GM12875 (cell line): Measurements from ENCODE around the gene COL13A1.

Source experiments
- H3K4me3 ChIP-seq: one replicate; pipeline ENCODE4 v1.5.1; 2011; ENCODE audit warnings: low read depth, low read length, control low read depth
- TF ChIP-seq, protein P1 (sequence below): IDR thresholded peaks from 2 replicates; pipeline ENCODE4 v1.5.1; 2011; ENCODE audit warnings: low read depth, mild to moderate bottlenecking, control low read depth, inconsistent platforms, low read length, moderate library complexity, borderline replicate concordance; ENCODE audit not compliant: insufficient read depth

COL13A1 gene

DNA sequence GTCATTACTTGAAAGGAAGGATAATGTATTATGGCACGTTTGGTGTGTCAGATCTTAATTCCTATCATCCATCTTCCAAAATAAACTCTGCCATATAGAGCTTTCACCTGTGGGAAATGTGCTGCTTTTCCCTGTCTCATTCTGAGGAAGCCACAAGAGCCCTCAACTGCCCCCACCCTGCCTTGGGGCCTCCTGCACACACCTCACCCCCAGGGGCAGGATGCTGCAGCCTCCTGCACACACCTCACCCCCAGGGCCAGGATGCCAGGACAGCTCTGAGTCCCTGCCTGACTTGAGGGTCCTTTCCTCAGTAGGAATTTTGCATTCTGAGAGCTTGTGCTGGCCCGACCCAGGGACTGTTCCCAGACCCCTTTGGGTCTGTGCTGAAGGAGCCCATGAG, 67.1 kb downstream of the COL13A1 start:
- H3K4me3 ChIP-seq, result no peak overlapping the region
- TF ChIP-seq, protein P1, sequence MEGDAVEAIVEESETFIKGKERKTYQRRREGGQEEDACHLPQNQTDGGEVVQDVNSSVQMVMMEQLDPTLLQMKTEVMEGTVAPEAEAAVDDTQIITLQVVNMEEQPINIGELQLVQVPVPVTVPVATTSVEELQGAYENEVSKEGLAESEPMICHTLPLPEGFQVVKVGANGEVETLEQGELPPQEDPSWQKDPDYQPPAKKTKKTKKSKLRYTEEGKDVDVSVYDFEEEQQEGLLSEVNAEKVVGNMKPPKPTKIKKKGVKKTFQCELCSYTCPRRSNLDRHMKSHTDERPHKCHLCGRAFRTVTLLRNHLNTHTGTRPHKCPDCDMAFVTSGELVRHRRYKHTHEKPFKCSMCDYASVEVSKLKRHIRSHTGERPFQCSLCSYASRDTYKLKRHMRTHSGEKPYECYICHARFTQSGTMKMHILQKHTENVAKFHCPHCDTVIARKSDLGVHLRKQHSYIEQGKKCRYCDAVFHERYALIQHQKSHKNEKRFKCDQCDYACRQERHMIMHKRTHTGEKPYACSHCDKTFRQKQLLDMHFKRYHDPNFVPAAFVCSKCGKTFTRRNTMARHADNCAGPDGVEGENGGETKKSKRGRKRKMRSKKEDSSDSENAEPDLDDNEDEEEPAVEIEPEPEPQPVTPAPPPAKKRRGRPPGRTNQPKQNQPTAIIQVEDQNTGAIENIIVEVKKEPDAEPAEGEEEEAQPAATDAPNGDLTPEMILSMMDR, result no peak

DNA sequence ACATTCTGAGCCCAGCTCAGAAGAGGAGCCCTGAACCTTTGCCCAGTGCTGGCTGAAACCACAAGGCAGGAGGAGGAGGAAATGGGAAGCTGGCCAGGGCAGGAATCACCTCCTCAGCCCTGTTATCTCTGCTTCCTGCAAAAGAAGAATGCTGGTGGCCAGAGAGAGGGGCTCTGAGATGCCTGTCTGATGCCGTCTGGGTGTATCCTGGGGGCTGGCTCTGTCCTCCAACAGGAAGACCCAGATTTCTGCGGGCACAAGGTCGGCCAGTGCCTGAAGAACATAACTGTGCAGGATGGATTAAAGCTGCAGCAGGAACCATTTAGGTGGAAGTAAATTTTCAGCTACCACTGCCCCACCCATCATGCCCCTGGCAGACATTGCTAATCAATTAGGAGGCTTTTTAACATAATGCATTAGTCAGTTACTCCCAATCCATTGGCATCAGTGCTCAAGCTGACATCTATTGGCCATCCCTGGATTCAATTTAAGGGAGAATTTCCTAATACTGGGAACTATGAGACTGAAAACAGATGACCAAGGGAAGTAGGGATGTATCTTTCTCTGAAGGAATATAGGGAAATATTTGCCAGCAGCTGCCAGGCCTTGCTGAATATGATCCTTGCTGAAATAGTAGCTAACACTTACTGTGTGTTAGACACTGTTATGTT, 67.7 kb downstream of the COL13A1 start:
- TF ChIP-seq, protein P1, result no peak
- H3K4me3 ChIP-seq, result no peak overlapping the region

DNA sequence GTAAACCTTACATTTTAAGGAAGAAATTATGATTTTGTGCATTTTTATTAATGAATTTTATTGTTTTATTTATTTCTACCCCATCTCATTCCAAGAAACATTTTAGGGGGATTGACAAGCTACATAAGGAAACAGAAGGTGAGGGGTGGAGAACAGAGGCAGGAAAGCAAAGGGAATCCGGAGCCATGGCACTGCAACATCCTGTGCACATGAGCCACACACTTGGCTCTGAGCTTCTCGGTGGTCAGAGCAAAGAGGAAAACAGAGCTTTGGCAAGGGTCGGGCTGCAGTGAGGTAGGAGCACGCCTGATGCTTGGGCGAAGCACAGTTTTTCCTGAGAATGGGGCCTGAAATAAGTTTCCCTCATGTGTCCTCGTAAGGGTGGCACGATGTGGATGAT, 68.9 kb downstream of the COL13A1 start:
- no peak overlapping the region for H3K4me3 ChIP-seq
- TF ChIP-seq, protein P1, result no peak

DNA sequence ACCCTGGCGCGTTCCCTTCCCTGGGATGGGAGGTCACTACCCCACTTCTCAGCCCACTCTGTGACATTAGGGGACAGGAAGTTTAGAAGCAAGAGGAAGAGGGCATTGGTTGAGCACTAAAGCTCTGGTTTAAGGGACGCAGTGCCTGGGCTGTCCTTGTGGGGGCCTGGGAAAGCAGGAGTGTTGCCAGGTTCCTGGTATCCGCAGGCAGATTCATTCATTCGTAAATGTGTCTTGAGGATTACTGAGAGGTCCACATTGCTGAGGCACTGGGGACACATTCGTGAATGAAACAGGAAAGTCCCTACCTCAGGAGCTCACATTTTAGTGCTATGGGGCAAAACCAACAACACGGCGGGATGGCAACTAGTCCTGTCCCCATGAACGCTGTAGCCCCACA, 69.4 kb downstream of the COL13A1 start:
- no peak overlapping the region for H3K4me3 ChIP-seq
- TF ChIP-seq, protein P1, result no peak

GRCh38 chr10:69872323-69872722, 70.6 kb downstream of the COL13A1 start:
- no peak overlapping the region for H3K4me3 ChIP-seq
- TF ChIP-seq, protein P1, result no peak

- H3K4me3 ChIP-seq, result no peak overlapping the region
- TF ChIP-seq, protein P1, result no peak
These were observed 71.5 kb downstream of the COL13A1 start for GRCh38 chr10:69873135-69873639.

- TF ChIP-seq, protein P1, result no peak
- no peak overlapping the region for H3K4me3 ChIP-seq
These were observed 72.7 kb downstream of the COL13A1 start for GRCh38 chr10:69874449-69874848.
